ENCODE measurements around the gene EPHB1. TPM values are rescaled to one million over a fixed set of nuclear protein-coding genes. Genes with fewer than 3 reads are reported as not detected.

The EPHB1 gene
- total RNA-seq, 1 donor from 2014 or later, result 1.9 TPM

DNA sequence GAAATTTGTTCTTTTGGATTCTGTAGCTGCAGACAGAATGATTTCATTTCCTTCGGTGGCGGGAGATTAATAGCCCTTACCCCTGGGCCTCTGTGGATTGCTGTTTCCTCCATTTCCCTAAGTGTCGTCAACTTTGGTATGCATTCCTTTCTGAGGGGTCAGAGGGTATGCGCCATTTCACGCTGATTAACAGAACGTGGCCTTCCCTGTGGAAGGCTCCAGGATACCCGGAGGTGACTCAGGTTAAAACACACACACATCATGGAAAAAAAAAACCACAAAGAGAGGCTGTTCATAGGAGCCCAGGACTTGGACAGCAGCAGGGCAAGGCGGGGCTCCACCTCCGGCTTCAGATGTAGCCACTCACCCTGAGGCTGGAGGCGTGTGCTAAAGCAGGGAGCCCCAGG is 51.9 kb downstream of the EPHB1 start:
- DNase-seq (ENCODE audit: low spot score), result no peak

DNA sequence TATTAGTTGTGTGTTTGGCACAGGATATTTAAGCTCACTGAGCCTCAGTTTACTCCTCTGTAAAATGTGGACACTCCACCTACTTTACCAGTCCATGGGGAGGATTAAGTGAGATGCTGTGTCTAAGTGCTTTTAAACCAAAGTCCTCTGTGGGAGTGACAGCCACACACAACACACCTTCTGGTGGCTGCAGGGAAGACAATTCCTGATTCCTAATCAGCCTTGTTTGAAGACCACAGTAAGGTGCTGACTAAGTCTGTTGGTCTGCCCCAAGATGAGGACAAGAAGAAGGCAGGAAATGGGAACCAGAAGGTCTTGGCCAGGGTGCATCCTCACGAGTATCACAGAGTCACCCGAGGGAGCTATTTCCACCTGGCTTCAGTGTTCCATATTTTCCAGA is 52.3 kb downstream of the EPHB1 start:
- DNase-seq (ENCODE audit: low spot score), result no peak

DNA sequence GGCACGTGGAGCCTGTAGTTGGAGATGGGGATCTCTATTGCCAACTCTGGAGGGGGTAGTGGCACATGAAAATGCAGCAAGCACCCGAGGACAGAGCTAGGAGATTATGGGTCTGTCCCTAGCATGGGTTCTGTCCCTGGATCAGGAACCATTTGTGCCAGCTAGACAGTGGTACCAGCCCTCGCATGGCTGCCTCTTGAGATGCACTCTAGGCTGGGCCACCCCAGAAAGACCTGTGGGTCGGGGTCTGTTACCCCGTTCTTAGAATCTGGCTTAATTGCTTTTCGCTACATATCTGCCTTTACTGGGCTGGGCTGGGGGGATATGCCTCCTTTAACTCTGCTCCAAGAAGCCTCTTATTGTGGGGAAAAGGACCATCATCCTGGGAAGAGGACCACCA is 54.5 kb downstream of the EPHB1 start:
- DNase-seq (ENCODE audit: low spot score), result no peak

- DNase-seq (ENCODE audit: low spot score), result no peak
Measured at GRCh38 chr3:134850761-134851160, 55.7 kb downstream of the EPHB1 start.

DNA sequence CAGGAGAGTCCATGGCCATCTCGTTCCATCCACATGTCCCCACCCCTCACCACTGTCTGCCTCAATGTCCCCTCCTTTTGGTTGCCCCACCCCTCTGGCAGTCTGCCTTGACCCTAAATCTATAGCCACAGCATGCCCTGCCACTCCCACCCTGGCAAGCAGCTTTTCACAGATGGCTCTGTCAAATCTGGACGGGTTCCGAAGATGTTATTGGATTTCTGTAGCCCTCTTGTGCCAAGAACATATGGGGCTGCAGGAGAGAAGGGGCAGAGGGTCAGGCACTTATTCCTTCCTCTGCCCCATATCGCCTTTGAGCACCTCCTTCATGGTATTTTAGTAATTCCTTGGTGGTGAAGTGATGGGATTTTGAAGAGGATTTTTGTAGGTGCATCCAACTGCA is 57.1 kb downstream of the EPHB1 start:
- DNase-seq (ENCODE audit: low spot score), result no peak

DNA sequence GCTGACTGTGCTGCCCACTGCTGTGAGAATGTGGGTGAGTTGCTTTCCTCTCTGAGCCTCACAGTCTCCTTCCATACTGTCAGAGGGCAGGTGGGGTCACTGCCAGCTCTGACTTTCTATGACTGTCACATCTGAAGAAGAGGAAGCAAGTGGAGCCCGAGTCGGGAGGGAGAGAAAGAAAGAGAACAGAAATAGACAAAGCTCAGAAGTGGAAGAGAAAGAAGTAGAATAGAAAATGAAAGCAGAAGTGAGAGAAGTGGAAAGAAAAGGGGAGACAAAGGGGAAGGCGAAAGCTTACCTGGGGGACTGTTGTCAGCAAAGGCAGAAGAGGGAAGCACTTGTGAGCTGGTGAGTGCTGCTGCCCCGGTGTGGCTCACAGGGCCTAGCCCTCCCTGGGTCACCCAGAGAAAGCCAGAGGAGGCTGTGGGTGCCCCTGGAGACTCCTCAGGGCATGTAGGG is 57.9 kb downstream of the EPHB1 start:
- no peak for DNase-seq (ENCODE audit: low spot score)

- no peak for DNase-seq (ENCODE audit: low spot score)
Measured at GRCh38 chr3:134854254-134854653, 59.2 kb downstream of the EPHB1 start.

- DNase-seq (ENCODE audit: low spot score), result no peak
Measured at GRCh38 chr3:134857356-134857755, 62.3 kb downstream of the EPHB1 start.

- no peak for DNase-seq (ENCODE audit: low spot score)
Measured at GRCh38 chr3:134857776-134858362, 62.8 kb downstream of the EPHB1 start.

- DNase-seq (ENCODE audit: low spot score), result no peak
Measured at GRCh38 chr3:134858441-134859035, 63.5 kb downstream of the EPHB1 start.

- no peak for DNase-seq (ENCODE audit: low spot score)
Measured at GRCh38 chr3:134859341-134859740, 64.3 kb downstream of the EPHB1 start.

- DNase-seq (ENCODE audit: low spot score), result no peak
Measured at GRCh38 chr3:134860141-134860540, 65.1 kb downstream of the EPHB1 start.

- no peak for DNase-seq (ENCODE audit: low spot score)
Measured at GRCh38 chr3:134863915-134864314, 68.9 kb downstream of the EPHB1 start.

GRCh38 chr3:134864636-134865035 is 69.6 kb downstream of the EPHB1 start:
- no peak for DNase-seq (ENCODE audit: low spot score)

GRCh38 chr3:134867277-134867676 is 72.2 kb downstream of the EPHB1 start:
- DNase-seq (ENCODE audit: low spot score), result peak; percentile 68

- DNase-seq (ENCODE audit: low spot score), result peak; percentile 28
Measured at GRCh38 chr3:134869153-134869726, 74.2 kb downstream of the EPHB1 start.

DNA sequence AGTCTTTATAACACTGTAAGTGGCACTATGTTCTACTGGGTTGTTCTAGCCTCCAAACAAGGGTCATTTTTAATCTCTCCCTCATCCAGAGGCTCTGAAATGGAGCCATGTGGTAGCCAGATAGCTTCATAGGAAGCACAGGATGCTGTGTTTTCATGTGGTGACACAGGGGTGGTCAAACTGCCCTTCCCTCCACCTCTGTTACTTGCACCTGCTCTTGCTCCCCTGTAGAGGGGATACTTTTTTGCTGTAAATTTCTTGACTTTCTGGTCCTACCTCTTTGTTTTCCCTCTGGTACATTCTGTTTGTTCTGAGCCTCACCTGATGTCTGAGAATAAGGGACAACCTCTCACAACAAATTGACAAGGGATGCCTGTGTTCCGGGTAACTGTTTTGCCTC is 76.8 kb downstream of the EPHB1 start:
- peak; percentile 4 for DNase-seq (ENCODE audit: low spot score)

DNA sequence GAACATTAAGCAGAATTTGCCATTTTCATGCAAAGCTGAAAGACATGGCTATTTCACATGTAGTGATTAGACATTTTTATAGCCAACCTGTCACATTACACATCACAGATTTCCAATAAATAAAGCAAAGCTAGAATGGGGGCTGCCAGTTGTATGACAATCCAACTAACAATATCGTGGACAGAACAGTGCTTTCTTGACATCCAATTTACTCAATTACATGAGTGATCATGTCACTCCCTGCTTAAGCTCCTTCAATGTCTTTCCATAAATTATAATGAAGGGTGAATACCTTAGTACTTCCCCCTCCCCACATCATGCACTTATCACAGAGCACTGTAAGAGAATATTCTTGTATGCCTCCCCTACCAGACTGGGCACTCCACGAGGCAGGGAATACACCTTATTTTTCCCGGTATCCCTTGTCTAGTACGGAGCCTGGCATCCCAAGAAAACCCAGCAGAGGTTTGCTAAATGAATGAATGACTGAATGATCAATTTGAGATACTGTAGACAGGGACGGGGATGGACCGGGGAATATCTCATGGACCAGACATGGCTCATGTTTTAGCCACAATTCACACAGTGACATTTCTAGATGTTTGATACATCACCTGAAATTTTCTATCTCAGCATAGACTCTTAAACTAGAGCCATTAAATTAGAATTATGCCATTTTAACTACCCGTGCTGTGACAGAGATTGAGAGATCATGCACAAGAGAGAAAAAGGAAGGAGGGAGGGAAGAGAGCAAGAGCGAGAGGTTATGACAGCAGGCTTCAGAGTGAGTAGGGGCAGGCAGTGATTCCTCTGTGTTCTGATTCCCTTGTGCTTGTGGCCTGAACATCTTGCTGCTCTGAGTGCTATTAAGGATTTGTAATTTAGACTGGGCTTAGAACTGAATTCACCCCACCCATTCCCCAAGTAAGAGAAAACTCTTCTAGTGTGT is 77.7 kb downstream of the EPHB1 start:
- peak; percentile 22 for DNase-seq (ENCODE audit: low spot score)

GRCh38 chr3:134873789-134874188 is 78.7 kb downstream of the EPHB1 start:
- DNase-seq (ENCODE audit: low spot score), result no peak

- peak; percentile 77 for DNase-seq (ENCODE audit: low spot score)
Measured at GRCh38 chr3:134874737-134875413, 79.8 kb downstream of the EPHB1 start.

DNA sequence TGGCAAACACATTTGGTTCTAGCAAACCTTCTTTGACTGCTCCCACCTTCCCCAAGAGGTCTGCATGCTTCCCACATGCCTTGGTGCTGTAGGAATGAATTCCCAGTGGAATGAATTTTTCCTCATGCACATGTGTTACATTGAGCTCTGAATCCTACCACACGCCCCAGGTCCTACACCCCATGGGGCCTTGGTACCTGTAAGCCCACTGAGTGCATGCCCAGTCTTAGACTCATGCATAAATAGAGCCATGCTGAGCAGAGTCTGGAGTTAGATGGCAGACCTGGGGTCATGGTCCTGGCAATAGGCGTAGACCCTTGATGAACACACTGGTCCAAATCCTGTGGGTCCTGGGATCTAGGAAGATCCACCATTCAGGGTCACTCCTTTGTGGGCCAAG is 81.8 kb downstream of the EPHB1 start:
- peak; percentile 12 for DNase-seq (ENCODE audit: low spot score)
